ES-I3 (cell line): ENCODE measurements around the gene WDR18.

ENCODE experiments used
- H3K36me3 ChIP-seq: 2 replicates; pipeline ENCODE4 v1.6.1; 2013; ENCODE audit warnings: mild to moderate bottlenecking, low read length, control low read depth, moderate library complexity; ENCODE audit not compliant: insufficient read depth
- H3K4me1 ChIP-seq: 2 replicates; pipeline ENCODE4 v1.6.1; 2013; ENCODE audit warnings: mild to moderate bottlenecking, control low read depth, low read length; ENCODE audit not compliant: insufficient read depth
- H3K9ac ChIP-seq: 2 replicates; pipeline ENCODE4 v1.6.1; 2013; ENCODE audit warnings: low read depth, mild to moderate bottlenecking, low read length, moderate library complexity
- H3K9me3 ChIP-seq: 2 replicates; pipeline ENCODE4 v1.6.1; 2013; ENCODE audit warnings: mild to moderate bottlenecking, low read length, moderate library complexity; ENCODE audit not compliant: control insufficient read depth, insufficient read depth

The WDR18 gene

DNA sequence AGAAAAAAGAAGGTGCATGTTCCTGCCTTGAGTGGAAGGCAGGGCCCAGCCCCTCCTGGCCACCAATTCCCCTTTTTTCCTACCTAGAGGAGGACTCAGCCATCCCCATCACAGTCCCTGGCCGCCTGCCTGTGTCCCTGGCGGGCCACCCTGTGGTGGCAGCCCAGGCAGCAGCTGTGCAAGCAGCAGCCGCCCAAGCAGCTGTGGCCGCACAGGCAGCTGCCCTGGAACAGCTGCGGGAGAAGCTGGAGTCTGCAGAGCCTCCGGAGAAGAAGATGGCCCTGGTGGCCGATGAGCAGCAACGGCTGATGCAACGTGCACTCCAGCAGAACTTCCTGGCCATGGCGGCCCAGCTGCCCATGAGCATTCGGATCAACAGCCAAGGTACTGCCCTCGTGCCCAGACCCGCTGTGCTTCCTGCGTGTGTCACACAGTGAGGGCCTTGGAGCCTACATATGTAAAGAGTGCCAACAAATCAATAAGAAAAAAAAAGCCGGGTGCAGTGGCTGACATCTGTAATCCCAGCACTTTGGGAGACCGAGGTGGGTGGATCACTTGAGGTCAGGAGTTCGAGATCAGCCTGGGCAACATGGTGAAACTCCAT is 17.6 kb upstream of the WDR18 start:
- Histone ChIP-seq H3K9ac (no peak overlapping the region), H3K9me3 (peaks cover 9% of the 10 kb centered on the region; the same call in 1 of the 2 replicates), H3K4me1 (peaks cover 6% of the 10 kb centered on the region; the same call in 1 of the 2 replicates), H3K36me3 (peaks cover 31% of the 10 kb centered on the region)

- Histone ChIP-seq H3K4me1 (no peaks in the 10 kb centered on the region; the same call in 1 of the 2 replicates), H3K9ac (no peak overlapping the region), H3K9me3 (peaks cover 9% of the 10 kb centered on the region; the same call in 1 of the 2 replicates), H3K36me3 (peaks cover 29% of the 10 kb centered on the region)
Measured at GRCh38 chr19:970695-971094, 13.4 kb upstream of the WDR18 start.

- Histone ChIP-seq H3K36me3 (peaks cover 29% of the 10 kb centered on the region), H3K9me3 (peaks cover 9% of the 10 kb centered on the region; the same call in 1 of the 2 replicates), H3K4me1 (no peaks in the 10 kb centered on the region; the same call in 1 of the 2 replicates), H3K9ac (no peak overlapping the region)
Measured at GRCh38 chr19:971795-972194, 12.3 kb upstream of the WDR18 start.

DNA sequence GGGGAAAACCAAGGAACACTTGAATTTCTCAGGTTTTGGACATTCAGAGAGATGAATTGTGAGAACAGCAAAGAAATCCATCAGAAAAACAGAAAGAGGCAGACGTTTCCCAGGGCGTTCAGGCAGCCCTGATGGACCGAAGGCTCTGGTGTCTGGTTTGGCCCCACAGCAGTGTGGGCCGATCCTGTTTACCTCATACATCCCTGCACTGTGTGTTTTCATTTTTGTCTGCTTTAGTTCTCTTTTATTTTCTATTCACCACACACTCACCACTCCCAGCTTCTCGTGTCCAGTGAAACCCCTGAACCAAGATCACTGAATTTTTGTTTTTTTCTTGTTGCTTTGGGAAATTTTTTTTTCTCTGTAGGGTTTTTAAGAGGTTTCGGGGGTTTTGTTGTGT is 11.9 kb upstream of the WDR18 start:
- H3K9ac ChIP-seq: no peak overlapping the region
- H3K36me3 ChIP-seq: peaks cover 28% of the 10 kb centered on the region
- peaks cover 9% of the 10 kb centered on the region; the same call in 1 of the 2 replicates for H3K9me3 ChIP-seq
- H3K4me1 ChIP-seq: no peaks in the 10 kb centered on the region; the same call in 1 of the 2 replicates

DNA sequence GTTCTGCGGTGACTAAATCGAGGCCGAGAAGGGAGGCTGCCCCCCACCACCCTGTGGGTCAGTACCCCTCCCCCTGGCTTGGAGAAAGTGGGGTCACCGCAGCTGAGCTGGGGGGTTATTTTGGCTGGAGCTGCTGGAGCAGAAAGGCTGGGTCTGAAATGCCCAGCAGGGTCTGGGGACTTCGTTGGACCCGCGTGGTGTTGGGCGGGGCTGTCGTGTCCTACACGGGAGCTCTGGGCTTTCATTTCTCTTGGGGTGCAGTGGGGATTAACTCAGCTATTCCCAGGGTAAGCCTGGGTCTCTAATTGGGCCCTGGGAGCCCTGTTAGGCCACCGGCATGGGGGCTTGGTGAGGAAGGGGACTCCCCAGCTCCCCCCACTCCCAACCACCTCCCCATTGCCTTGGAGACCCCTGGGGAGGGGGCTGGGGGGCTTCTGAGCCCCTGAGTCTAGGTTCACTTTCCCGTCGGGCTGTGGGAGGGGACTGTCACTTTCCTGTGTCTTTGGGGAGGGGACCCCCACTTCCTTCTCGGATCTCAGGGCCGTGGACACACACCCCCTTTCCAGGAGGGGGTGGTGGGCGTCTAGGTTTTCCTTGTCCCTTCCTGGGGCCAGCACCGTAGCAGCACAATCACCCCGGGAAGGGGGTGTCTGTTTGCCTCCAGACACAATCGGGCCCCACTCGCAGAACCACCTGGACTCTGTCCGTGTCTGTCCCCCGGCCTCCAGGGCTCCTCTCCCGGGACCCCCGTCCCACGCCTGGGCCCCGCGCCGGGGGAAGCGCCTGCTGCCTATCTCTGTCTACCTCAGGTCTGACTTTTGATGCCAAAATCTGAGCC is 10.2 kb upstream of the WDR18 start:
- no peak overlapping the region for H3K9ac ChIP-seq
- H3K4me1 ChIP-seq: no peaks in the 10 kb centered on the region; the same call in 1 of the 2 replicates
- peaks cover 16% of the 10 kb centered on the region for H3K36me3 ChIP-seq
- peaks cover 5% of the 10 kb centered on the region; the same call in 1 of the 2 replicates for H3K9me3 ChIP-seq

DNA sequence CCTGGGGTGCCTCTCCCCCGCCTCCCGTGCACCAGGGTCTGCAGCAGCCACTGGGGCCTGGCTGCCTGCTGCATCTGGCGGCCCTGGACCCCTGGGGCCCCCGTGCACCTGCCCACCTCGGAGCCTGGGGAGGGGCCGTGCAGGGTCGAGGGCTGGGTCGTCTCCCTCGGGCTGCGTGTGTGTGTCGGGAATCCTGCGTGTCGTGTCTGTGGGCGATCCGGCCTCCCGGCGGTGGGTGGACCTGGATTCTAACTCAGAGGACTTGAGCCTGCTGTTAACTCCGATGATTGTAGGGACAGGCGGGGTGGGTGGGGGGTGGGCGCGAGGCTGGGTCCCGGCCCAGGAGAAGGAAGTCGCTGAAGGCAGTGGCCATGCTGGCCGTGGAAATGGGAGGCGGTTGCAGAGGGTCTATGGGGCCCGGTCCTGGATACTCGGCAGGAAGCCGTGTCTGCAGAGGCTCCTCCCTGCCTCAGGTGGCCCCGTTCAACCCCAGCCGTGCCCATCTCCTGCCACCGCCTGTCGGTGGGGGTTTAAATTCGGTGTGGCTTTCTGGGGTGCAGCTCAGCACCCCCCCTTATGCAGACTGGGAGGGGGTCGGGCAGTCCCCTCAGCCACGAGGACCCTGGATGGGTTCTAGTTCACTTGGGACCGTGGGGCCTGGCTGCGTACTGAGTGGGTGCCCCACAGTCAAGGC is 9.4 kb upstream of the WDR18 start:
- Histone ChIP-seq H3K36me3 (peaks cover 15% of the 10 kb centered on the region), H3K9me3 (peaks cover 5% of the 10 kb centered on the region; the same call in 1 of the 2 replicates), H3K9ac (no peak overlapping the region), H3K4me1 (peaks cover 4% of the 10 kb centered on the region; the same call in 1 of the 2 replicates)

GRCh38 chr19:976476-976875 is 7.7 kb upstream of the WDR18 start:
- Histone ChIP-seq H3K9me3 (no peaks in the 10 kb centered on the region), H3K36me3 (0 out of 2 replicates have a peak, but pooled peaks cover 4% of the 10 kb centered on the region), H3K4me1 (peaks cover 8% of the 10 kb centered on the region; the same call in 1 of the 2 replicates), H3K9ac (no peak overlapping the region)

- Histone ChIP-seq H3K9ac (no peak overlapping the region), H3K9me3 (no peaks in the 10 kb centered on the region), H3K36me3 (0 out of 2 replicates have a peak, but pooled peaks cover 3% of the 10 kb centered on the region), H3K4me1 (peaks cover 8% of the 10 kb centered on the region; the same call in 1 of the 2 replicates)
Measured at GRCh38 chr19:977058-977464, 7.1 kb upstream of the WDR18 start.

GRCh38 chr19:979318-979741 is 4.8 kb upstream of the WDR18 start:
- H3K9me3 ChIP-seq: no peaks in the 10 kb centered on the region
- H3K9ac ChIP-seq: no peak overlapping the region
- no peaks in the 10 kb centered on the region for H3K36me3 ChIP-seq
- H3K4me1 ChIP-seq: peaks cover 8% of the 10 kb centered on the region; the same call in 1 of the 2 replicates

DNA sequence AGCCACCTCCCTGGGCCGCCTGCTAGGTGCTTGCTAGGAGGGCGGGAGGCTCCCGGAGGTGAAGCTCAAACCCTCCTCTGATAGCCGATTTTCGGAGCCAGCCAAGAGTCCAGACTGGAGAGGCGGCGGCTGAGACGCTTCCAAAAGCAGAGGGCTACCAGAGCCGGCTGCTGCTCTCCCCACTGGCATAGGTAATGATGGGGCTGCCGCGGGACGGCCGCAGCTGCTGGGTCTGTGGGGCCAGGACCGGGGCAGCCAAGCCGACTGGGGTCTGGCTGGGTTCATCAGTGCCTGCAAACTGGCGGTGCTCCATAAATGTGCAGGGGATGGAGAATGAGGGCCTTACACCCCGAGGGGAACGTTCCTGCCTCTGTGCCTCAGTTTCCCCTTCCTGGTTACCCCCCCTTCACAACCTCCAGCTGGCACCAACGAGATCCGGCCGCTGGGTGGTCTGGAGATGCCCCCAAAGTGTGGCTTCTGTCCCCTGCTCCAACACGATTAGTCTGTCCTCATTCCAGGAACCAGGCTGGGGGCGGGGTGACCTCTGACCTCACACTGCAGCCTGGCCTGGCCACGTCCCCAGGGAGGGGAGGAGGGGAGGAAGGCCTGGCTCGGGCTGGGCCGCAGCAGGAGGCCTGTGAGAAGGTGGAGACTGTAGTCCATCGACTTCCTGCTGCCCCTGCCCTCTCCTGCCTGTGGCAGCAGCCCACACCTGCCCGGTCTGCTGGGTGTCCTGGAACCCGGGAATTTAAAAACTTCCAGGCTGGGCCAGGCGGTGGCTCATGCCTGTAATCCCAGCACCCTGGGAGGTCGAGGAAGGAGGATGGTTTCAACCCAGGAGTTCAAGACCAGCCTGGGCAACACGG is 3.8 kb upstream of the WDR18 start:
- H3K9ac ChIP-seq: peak overlapping the region; percentile 16; the same call in 1 of the 2 replicates

DNA sequence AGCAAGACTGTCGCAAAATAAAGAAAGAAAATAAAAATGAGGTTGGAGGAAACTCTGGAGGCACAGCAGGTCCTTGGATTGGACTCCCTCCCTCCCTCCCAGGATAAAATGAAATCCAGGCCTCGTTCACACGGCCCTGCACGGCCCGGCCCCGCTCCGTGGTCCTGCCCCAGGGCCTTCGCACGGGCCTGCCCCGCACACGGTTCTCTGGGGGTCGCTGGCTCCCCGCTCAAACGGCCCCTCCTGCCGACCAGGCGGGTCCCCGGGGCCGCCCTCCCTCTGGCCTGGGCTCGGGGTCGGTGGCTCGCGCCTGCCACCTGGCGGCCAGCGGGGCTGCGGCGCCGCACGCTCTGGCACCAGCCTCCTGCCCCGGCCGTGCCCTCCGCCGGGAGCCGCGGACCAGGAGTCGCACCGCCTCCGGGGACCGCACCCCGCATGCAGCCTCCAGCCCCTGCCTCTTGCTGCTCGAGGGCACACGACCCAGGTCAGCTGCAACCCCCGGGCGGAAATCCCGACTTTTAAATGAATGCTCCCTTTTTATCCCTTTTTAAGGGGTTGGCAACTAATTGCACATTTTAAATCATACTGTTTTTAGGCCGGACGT is 1.5 kb upstream of the WDR18 start:
- Histone ChIP-seq H3K9me3 (no peaks in the 10 kb centered on the region), H3K4me1 (peaks cover 8% of the 10 kb centered on the region; the same call in 1 of the 2 replicates), H3K9ac (peak overlapping the region; percentile 31), H3K36me3 (no peaks in the 10 kb centered on the region)

More for the DNA sequence above, 3.8 kb upstream of the WDR18 start:
- Histone ChIP-seq H3K36me3 (no peaks in the 10 kb centered on the region), H3K9me3 (no peaks in the 10 kb centered on the region), H3K4me1 (peaks cover 8% of the 10 kb centered on the region; the same call in 1 of the 2 replicates)

DNA sequence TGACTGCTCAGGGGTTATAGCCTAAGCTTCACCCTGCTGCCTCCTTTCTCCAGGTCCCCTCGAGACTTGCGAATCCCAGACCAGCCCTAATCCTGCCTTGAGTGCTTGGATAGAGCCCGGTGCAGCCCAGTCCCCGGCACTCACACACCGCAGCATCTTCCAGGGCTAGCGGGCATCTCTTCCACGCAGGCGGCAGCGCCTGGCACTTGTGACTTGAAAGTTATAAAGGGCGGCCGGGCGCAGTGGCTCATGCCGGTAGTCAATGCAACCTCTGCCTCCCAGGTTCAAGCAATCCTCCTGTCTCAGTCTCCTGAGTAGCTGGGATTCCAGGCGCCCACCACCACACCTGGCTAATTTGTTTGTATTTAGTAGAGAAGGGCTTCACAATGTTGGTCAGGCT is 1.9 kb downstream of the WDR18 start:
- Histone ChIP-seq H3K36me3 (no peaks in the 10 kb centered on the region), H3K9me3 (no peaks in the 10 kb centered on the region), H3K9ac (no peak overlapping the region), H3K4me1 (peaks cover 8% of the 10 kb centered on the region; the same call in 1 of the 2 replicates)

DNA sequence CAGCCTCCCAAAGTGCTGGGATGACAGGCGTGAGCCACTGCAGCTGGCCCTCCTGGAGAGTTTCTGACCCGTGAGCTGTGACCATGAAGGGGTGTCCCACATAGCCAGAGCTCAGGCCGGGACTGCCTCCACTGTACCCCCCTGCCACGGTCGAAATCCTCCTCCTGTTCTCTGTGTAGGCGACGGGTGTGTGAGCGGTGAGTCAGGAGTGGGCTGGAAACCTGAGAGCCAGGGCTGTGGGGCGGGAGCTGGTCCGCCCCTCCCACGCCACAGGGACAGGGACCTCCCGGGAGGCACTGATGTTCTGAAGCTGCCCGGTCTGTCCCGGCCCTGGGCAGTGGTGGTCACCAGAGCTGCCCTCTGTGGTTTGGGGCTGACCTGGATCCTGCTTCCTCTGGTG is 3.9 kb downstream of the WDR18 start:
- H3K9me3 ChIP-seq: no peaks in the 10 kb centered on the region
- H3K36me3 ChIP-seq: no peaks in the 10 kb centered on the region
- H3K9ac ChIP-seq: no peak overlapping the region
- peaks cover 8% of the 10 kb centered on the region; the same call in 1 of the 2 replicates for H3K4me1 ChIP-seq
